ENCODE data around the gene LCA5L.

DNA sequence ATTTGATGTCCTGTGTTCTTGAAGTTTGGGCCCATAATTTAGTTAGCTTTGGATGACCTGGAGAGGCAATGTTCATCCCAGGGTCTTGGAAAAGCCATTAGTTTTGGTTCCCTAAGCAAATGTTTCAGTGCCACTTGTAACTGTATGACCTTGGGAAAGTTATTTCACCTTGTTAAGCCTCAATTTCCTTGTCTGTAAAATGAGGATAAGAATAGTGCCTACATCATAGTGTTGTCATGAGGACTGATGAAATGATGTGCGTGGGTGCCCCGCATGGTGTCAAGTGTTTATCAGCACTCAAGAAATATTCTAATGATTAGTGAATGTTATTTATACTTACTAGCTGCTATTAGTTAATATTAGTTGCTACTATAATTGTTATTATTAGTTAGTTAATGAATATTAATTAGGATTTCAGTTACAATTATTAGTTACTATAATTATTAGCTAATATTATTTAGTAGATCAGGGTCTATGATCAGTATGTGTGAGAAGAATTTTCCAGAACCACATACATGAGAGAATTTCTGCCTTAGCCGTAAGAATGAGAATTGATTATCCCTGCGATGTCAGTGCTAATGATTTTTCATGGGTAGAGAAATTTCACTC is 8.1 kb upstream of the LCA5L start:
- TF ChIP-seq, protein P1, sequence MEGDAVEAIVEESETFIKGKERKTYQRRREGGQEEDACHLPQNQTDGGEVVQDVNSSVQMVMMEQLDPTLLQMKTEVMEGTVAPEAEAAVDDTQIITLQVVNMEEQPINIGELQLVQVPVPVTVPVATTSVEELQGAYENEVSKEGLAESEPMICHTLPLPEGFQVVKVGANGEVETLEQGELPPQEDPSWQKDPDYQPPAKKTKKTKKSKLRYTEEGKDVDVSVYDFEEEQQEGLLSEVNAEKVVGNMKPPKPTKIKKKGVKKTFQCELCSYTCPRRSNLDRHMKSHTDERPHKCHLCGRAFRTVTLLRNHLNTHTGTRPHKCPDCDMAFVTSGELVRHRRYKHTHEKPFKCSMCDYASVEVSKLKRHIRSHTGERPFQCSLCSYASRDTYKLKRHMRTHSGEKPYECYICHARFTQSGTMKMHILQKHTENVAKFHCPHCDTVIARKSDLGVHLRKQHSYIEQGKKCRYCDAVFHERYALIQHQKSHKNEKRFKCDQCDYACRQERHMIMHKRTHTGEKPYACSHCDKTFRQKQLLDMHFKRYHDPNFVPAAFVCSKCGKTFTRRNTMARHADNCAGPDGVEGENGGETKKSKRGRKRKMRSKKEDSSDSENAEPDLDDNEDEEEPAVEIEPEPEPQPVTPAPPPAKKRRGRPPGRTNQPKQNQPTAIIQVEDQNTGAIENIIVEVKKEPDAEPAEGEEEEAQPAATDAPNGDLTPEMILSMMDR (conservative IDR thresholded peaks at IDR 0.05; ENCODE audit: low read length) = no peak
- no peak for TF ChIP-seq EZH2phosphoT487 (IDR thresholded peaks at IDR 0.05; ENCODE audit: borderline replicate concordance, low read depth, low read length)

Data from OCI-LY7 (cell line).